H1 (cell line): Measurements from ENCODE around the gene MANSC1. TPM values are rescaled to one million over a fixed set of nuclear protein-coding genes. Genes with fewer than 3 reads are reported as not detected.

Source experiments
- CTCF ChIA-PET: fragments of 300-600 bp; sonication (Branson Sonifier 250); formaldehyde crosslinking; loops from one replicate; lab custom pipeline; 2021; ENCODE audit not compliant: partially characterized antibody; lab: Charles Lee
- POLR2A ChIA-PET: fragments of 300-600 bp; sonication (Branson Sonifier 250); formaldehyde crosslinking; loops from one replicate; lab custom pipeline; 2021; ENCODE audit warnings: inconsistent platforms; ENCODE audit not compliant: partially characterized antibody; lab: Charles Lee
- DNase-seq, 2 experiments: peaks; one replicate each; pipeline versions ENCODE4 v3.0.0 to v3.0.0-alpha.2; 2010 to 2022; ENCODE audit warnings: low spot score in 2 of 2, low read depth in 1 of 2, mixed read lengths in 1 of 2
- FAIRE-seq: peaks from 2 replicates; lab custom pipeline; 2011; peaks lifted over from hg19 to GRCh38; lab: Jason Lieb, UNC
- H2AFZ ChIP-seq: 2 replicates; pipeline ENCODE4 v1.8.1; 2012; ENCODE audit warnings: low read length, inconsistent platforms
- H2AK5ac ChIP-seq: 2 replicates; pipeline ENCODE4 v1.6.1; 2013; ENCODE audit warnings: low read depth, low read length
- H2BK120ac ChIP-seq: replicated peaks from 2 replicates; pipeline ENCODE3; 2013; ENCODE audit warnings: low read depth, low read length, inconsistent platforms
- H2BK12ac ChIP-seq: 2 replicates; pipeline ENCODE4 v1.6.1; 2013; ENCODE audit warnings: low read depth, low read length
- H2BK15ac ChIP-seq: 2 replicates; pipeline ENCODE4 v1.6.1; 2013; ENCODE audit warnings: low read length
- H2BK20ac ChIP-seq: 2 replicates; pipeline ENCODE4 v1.6.1; 2013; ENCODE audit warnings: low read length
- H2BK5ac ChIP-seq: 2 replicates; pipeline ENCODE4 v1.6.1; 2013; ENCODE audit warnings: low read depth, low read length
- H3K14ac ChIP-seq: 2 replicates; pipeline ENCODE4 v1.6.1; 2013; ENCODE audit warnings: inconsistent platforms; ENCODE audit not compliant: insufficient read length
- H3K18ac ChIP-seq: 2 replicates; pipeline ENCODE4 v1.6.1; 2013; ENCODE audit warnings: low read length; ENCODE audit errors: extremely low read depth
- H3K23ac ChIP-seq: 2 replicates; pipeline ENCODE4 v1.6.1; 2013; ENCODE audit warnings: inconsistent platforms; ENCODE audit not compliant: insufficient read length
- H3K23me2 ChIP-seq: 2 replicates; pipeline ENCODE4 v1.6.1; 2013; ENCODE audit warnings: low read depth, low read length
- H3K27ac ChIP-seq: 2 replicates; pipeline ENCODE4 v1.6.1; 2011; ENCODE audit warnings: low read depth, low read length, inconsistent platforms
- H3K27me3 ChIP-seq, 4 experiments: replicated peaks in 1 of 4; 1 replicate in 1 of 4; 2 replicates in 3 of 4; pipeline versions ENCODE4 v1.6.1 to v1.8.1; 2011 to 2013; ENCODE audit warnings: low read length in 3 of 4, mild to moderate bottlenecking in 3 of 4, inconsistent platforms in 2 of 4, mixed read lengths in 2 of 4, moderate library complexity in 1 of 4; ENCODE audit not compliant: control insufficient read depth in 3 of 4, insufficient read depth in 3 of 4; ENCODE audit errors: extremely low read depth in 1 of 4
- H3K36me3 ChIP-seq, 4 experiments: 2 replicates each; pipeline versions ENCODE4 v1.6.1 to v1.8.1; 2011 to 2013; ENCODE audit warnings: mild to moderate bottlenecking in 4 of 4, low read length in 3 of 4, moderate library complexity in 2 of 4, control low read depth in 1 of 4, inconsistent platforms in 1 of 4; ENCODE audit not compliant: insufficient read depth in 4 of 4, control insufficient read depth in 2 of 4
- H3K4ac ChIP-seq: replicated peaks from 2 replicates; pipeline ENCODE3; 2013; ENCODE audit warnings: low read length, low read depth, mixed read lengths, inconsistent platforms; ENCODE audit not compliant: insufficient read length
- H3K4me1 ChIP-seq, 4 experiments: replicated peaks in 1 of 4; 1 replicate in 1 of 4; 2 replicates in 3 of 4; pipeline versions ENCODE4 v1.6.1 to v1.8.1; 2011 to 2013; ENCODE audit warnings: low read length in 3 of 4, inconsistent platforms in 2 of 4, mixed read lengths in 1 of 4; ENCODE audit not compliant: insufficient read depth in 4 of 4, control insufficient read depth in 3 of 4
- H3K4me2 ChIP-seq, 2 experiments: 2 replicates each; pipeline versions ENCODE4 v1.6.1 to v1.8.1; 2011 to 2013; ENCODE audit warnings: low read depth in 2 of 2, low read length in 2 of 2, control low read depth in 1 of 2, inconsistent platforms in 1 of 2, mild to moderate bottlenecking in 1 of 2; ENCODE audit not compliant: insufficient read depth in 1 of 2
- H3K4me3 ChIP-seq, 4 experiments: fragments of 200-600, 300-600 bp in 1 of 4; sonication (generic), shearing (Covaris generic), sonication (Bioruptor Twin) in 1 of 4; 2 replicates each; pipeline versions ENCODE4 v1.5.1 to v1.8.1; 2011 to 2016; ENCODE audit warnings: low read length in 4 of 4, low read depth in 3 of 4, control low read depth in 2 of 4, inconsistent platforms in 2 of 4, mild to moderate bottlenecking in 2 of 4, mixed read lengths in 1 of 4, moderate library complexity in 1 of 4; ENCODE audit not compliant: insufficient read depth in 2 of 4; ENCODE audit errors: extremely low read depth in 1 of 4
- H3K56ac ChIP-seq: replicated peaks from 2 replicates; pipeline ENCODE3; 2013; ENCODE audit warnings: low read depth, mild to moderate bottlenecking, mixed read lengths, low read length, inconsistent platforms; ENCODE audit not compliant: insufficient read length
- H3K79me1 ChIP-seq: 2 replicates; pipeline ENCODE4 v1.6.1; 2013; ENCODE audit warnings: low read depth, low read length, control low read depth
- H3K79me2 ChIP-seq, 2 experiments: 2 replicates each; pipeline versions ENCODE4 v1.6.1 to v1.8.1; 2012 to 2013; ENCODE audit warnings: low read length in 2 of 2, mild to moderate bottlenecking in 2 of 2, inconsistent platforms in 1 of 2; ENCODE audit not compliant: insufficient read depth in 2 of 2, control insufficient read depth in 1 of 2
- H3K9ac ChIP-seq, 4 experiments: replicated peaks in 1 of 4; 1 replicate in 1 of 4; 2 replicates in 3 of 4; pipeline versions ENCODE4 v1.6.1 to v1.8.1; 2011 to 2013; ENCODE audit warnings: low read depth in 3 of 4, low read length in 3 of 4, control low read depth in 2 of 4, mild to moderate bottlenecking in 2 of 4, moderate library complexity in 2 of 4, inconsistent platforms in 1 of 4; ENCODE audit errors: extremely low read depth in 1 of 4
- H3K9me3 ChIP-seq, 2 experiments: 2 replicates each; pipeline versions ENCODE4 v1.6.1 to v1.8.1; 2012 to 2013; ENCODE audit warnings: mild to moderate bottlenecking in 2 of 2, moderate library complexity in 2 of 2, control low read depth in 1 of 2, inconsistent platforms in 1 of 2, low read depth in 1 of 2, low read length in 1 of 2, mixed read lengths in 1 of 2; ENCODE audit not compliant: insufficient read depth in 2 of 2
- H4K20me1 ChIP-seq, 2 experiments: replicated peaks in 1 of 2; 2 replicates each; pipeline versions ENCODE3 to v1.8.1; 2011 to 2013; ENCODE audit warnings: inconsistent platforms in 2 of 2, low read length in 2 of 2, mild to moderate bottlenecking in 1 of 2; ENCODE audit not compliant: insufficient read depth in 2 of 2, control insufficient read depth in 1 of 2
- H4K5ac ChIP-seq: 2 replicates; pipeline ENCODE4 v1.6.1; 2013; ENCODE audit warnings: low read length, low read depth, mixed read lengths, inconsistent platforms; ENCODE audit not compliant: insufficient read length
- H4K8ac ChIP-seq: 2 replicates; pipeline ENCODE4 v1.8.0; 2013; ENCODE audit warnings: mild to moderate bottlenecking, moderate library complexity, low read length, inconsistent platforms; ENCODE audit not compliant: insufficient read depth; ENCODE audit errors: extremely low read depth
- H4K91ac ChIP-seq: replicated peaks from 2 replicates; pipeline ENCODE3; 2013; ENCODE audit warnings: low read length, mixed read lengths, inconsistent platforms; ENCODE audit not compliant: insufficient read length
- KDM4A ChIP-seq: IDR thresholded peaks from one replicate; pipeline ENCODE4 v1.7.1; 2012; ENCODE audit warnings: low read depth, mild to moderate bottlenecking, moderate library complexity, low read length, inconsistent platforms; ENCODE audit not compliant: severe bottlenecking
- RAD21 ChIP-seq, 2 experiments: IDR thresholded peaks in 1 of 2; conservative IDR thresholded peaks in 1 of 2; 2 replicates each; pipeline ENCODE4 v1.6.1; 2011; ENCODE audit warnings: low read depth in 2 of 2, low read length in 2 of 2, improper control_type of control experiment in 1 of 2, inconsistent platforms in 1 of 2, mild to moderate bottlenecking in 1 of 2, moderate library complexity in 1 of 2
- WGBS, 2 experiments: shearing (Covaris generic) in 1 of 2; methylation state at CpG; one replicate each; pipeline versions ENCODE4 v1.1.6 to v1.1.7; 2013 to 2015; ENCODE audit warnings: low lambda C conversion rate in 2 of 2, mixed read lengths in 2 of 2, inconsistent platforms in 1 of 2, low coverage in 1 of 2, missing lambda C conversion rate in 1 of 2; ENCODE audit not compliant: insufficient replicate concordance in 2 of 2, insufficient coverage in 1 of 2, insufficient read length in 1 of 2; ENCODE audit errors: extremely low coverage in 1 of 2, missing lambda C conversion rate in 1 of 2; 5-methylcytosine and 5-hydroxymethylcytosine counted together
- polyA plus RNA-seq, 7 experiments: library from polyadenylated mRNA; depleted of rRNA in 3 of 7; stranded (reverse) in 5 of 7; unstranded in 2 of 7; fragments of >200 nt in 5 of 7; fragments of 200-250 nt in 2 of 7; gene quantifications; 1 replicate in 5 of 7; 2 replicates in 1 of 7; 4 replicates in 1 of 7; pipeline versions ENCODE4 v1.2.1 to v1.2.3, GENCODE V29; 2011 to 2013; ENCODE audit warnings: missing spikeins in 2 of 7, mixed read lengths in 2 of 7
- total RNA-seq: library from RNA; stranded (reverse); fragmentation: NEBNext Ultra II Directional; extraction: Animal tissue kit (Norgen Biotek cat#: 25700); gene quantifications from 2 replicates; pipeline ENCODE4 v1.2.1, GENCODE V29; 2021
- TF ChIP-seq, protein P1 (sequence below), 3 experiments: IDR thresholded peaks; 1 replicate in 2 of 3; 2 replicates in 1 of 3; pipeline versions ENCODE4 v1.5.1 to v1.6.1; 2011; ENCODE audit warnings: low read length in 3 of 3, mild to moderate bottlenecking in 3 of 3, inconsistent platforms in 2 of 3, low read depth in 1 of 3, moderate library complexity in 1 of 3; ENCODE audit not compliant: insufficient read depth in 1 of 3; ENCODE audit errors: control extremely low read depth in 1 of 3

Gene MANSC1
- total and polyA plus RNA-seq, 2 of the 8 experiments (the other 6 are each of a cell fraction or from before 2014, with no cell fraction given): 2.0 to 8.9 TPM

DNA sequence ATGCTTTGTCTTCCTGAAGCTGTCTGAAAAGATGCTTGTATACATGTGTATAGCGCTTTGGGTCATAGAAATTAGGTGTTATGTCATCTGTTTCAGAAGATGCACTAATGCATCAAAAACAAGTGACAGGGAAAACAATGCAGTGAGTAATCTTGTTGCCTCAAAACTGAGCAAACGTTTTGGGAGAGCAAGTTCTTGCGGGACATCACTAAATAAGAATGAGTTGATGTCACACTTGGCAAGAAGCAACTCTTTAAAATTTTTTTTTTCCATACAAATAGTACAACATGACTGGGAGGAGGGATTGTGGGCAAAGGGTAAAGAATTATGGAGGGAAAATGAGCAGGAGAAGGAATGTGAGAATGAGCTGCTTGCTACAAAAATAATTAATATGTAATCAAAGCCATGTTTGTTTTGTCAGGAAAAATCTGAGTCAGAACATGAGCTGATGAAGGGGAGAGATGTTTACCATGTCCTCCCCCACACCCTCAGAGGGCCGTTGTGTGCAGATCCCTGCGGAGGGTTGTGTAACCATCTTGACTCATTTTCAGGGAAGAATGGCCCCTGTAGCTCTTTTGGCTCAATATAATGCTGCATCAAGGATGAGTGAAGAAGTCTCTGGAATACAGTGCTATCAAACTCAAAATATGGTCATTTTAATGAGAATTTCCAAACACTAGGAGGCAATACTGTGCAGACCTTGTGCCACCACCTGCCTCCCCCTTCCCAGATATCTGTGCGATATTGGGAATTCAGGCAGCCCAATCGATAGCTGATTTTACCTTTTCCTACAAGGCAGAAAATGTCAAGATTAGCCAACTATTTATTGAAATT lies 48.2 kb upstream of the MANSC1 start:
- 85% methylated on average over 7 of the region's 7 CpGs; no CpG with 5 or more reads in 1 of the 2 experiments for WGBS, 2 experiments
- Histone ChIP-seq H2BK20ac (no peak overlapping the region), H3K79me1 (no peaks in the 10 kb centered on the region), H3K36me3 (no peaks in the 10 kb centered on the region), H3K79me2 (no peaks in the 10 kb centered on the region; a peak in 1 of 4 replicates), H3K27ac (no peak overlapping the region), H3K9ac (no peak overlapping the region; a peak in 1 of 7 replicates), H3K4me3 (no peak overlapping the region), H3K23me2 (no peaks in the 10 kb centered on the region), H2AK5ac (no peak overlapping the region), H3K4me2 (0 out of 4 replicates have a peak overlapping the region, but pooled peaks of 1 of the 2 experiments have one; percentile 1), H3K27me3 (no peaks in the 10 kb centered on the region), H3K18ac (no peak overlapping the region), H2AFZ (no peak overlapping the region), H3K23ac (no peak overlapping the region), H3K14ac (no peak overlapping the region), H4K5ac (peak overlapping the region; percentile 38), H2BK15ac (no peak overlapping the region), H4K91ac (no peak overlapping the region), H2BK5ac (no peak overlapping the region), H3K56ac (no peak overlapping the region), H2BK120ac (no peak overlapping the region), H4K20me1 (no peaks in the 10 kb centered on the region), H3K9me3 (no peaks in the 10 kb centered on the region), H2BK12ac (no peak overlapping the region), H3K4me1 (peaks cover 5 to 15% (median 11%) of the 10 kb centered on the region in 4 experiments; a peak in 6 of 7 replicates), H3K4ac (no peak overlapping the region), H4K8ac (no peak overlapping the region)
- ChIA-PET POLR2A (interaction anchor here (0.9 to 1.1 kb wide), 2 partner anchors 14 to 41 kb away, joined by 4 read pairs; partner anchors contain the start of gene BORCS5), CTCF (interaction anchor here (0.7 to 2.1 kb wide), 17 partner anchors 8 to 235 kb away, joined by 3 to 6 read pairs (median 4); no protein-coding TSS in a partner anchor)
- DNase-seq (no peak), FAIRE-seq (no peak)
- no peak for TF ChIP-seq KDM4A
- TF ChIP-seq, protein P1, sequence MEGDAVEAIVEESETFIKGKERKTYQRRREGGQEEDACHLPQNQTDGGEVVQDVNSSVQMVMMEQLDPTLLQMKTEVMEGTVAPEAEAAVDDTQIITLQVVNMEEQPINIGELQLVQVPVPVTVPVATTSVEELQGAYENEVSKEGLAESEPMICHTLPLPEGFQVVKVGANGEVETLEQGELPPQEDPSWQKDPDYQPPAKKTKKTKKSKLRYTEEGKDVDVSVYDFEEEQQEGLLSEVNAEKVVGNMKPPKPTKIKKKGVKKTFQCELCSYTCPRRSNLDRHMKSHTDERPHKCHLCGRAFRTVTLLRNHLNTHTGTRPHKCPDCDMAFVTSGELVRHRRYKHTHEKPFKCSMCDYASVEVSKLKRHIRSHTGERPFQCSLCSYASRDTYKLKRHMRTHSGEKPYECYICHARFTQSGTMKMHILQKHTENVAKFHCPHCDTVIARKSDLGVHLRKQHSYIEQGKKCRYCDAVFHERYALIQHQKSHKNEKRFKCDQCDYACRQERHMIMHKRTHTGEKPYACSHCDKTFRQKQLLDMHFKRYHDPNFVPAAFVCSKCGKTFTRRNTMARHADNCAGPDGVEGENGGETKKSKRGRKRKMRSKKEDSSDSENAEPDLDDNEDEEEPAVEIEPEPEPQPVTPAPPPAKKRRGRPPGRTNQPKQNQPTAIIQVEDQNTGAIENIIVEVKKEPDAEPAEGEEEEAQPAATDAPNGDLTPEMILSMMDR (IDR thresholded peaks at IDR 0.05; ENCODE audit: control extremely low read depth in 1 of 3, insufficient read depth in 1 of 3, low read depth in 1 of 3, low read length in 3 of 3): peak in 1 of 3 experiments; percentile 22; a peak in 2 of 4 replicates
- peak; percentile 10 to 26; a peak in 2 of 4 replicates for TF ChIP-seq RAD21 (IDR thresholded peaks at IDR 0.05 in 1 of 2, conservative IDR thresholded peaks at IDR 0.05 in 1 of 2; ENCODE audit: low read depth in 2 of 2, low read length in 2 of 2)
